ENCODE results near the gene RAD51AP2. TPM values are rescaled to one million over a fixed set of nuclear protein-coding genes. Genes with fewer than 3 reads are reported as not detected.

The RAD51AP2 gene
- polyA plus RNA-seq, 3 donors from 2014 or later = not detected

- peaks cover 0 to 1% (median 0%) of the 10 kb centered on the region in 3 donors for H3K36me3 Mint-ChIP-seq
- no peak overlapping the region for H3K27ac Mint-ChIP-seq
- no peak for DNase-seq
- peaks cover 3 to 22% (median 15%) of the 10 kb centered on the region in 6 donors for H3K9me3 Mint-ChIP-seq
- H3K27me3 Mint-ChIP-seq (ENCODE audit: low read depth in 3 of 3) = peaks cover 9 to 15% (median 11%) of the 10 kb centered on the region in 3 donors
- H3K4me3 Mint-ChIP-seq = no peak overlapping the region
- no peaks in the 10 kb centered on the region for H3K4me1 Mint-ChIP-seq
Observed at GRCh38 chr2:17542471-17542870, 24.2 kb upstream of the RAD51AP2 start.

- Mint-ChIP-seq H3K27me3 (ENCODE audit: low read depth in 3 of 3) (peaks cover 9 to 16% (median 11%) of the 10 kb centered on the region in 3 donors), H3K9me3 (peaks cover 3 to 22% (median 17%) of the 10 kb centered on the region in 6 donors), H3K27ac (no peak overlapping the region), H3K4me1 (no peaks in the 10 kb centered on the region), H3K4me3 (no peak overlapping the region), H3K36me3 (peaks cover 0 to 3% (median 0%) of the 10 kb centered on the region in 3 donors)
- DNase-seq = no peak
Observed at GRCh38 chr2:17541531-17541950, 23.3 kb upstream of the RAD51AP2 start.

GRCh38 chr2:17540813-17541530 is 22.7 kb upstream of the RAD51AP2 start:
- Mint-ChIP-seq H3K36me3 (peaks cover 0 to 3% (median 0%) of the 10 kb centered on the region in 3 donors), H3K4me3 (no peak overlapping the region), H3K27ac (no peak overlapping the region), H3K27me3 (ENCODE audit: low read depth in 3 of 3) (peaks cover 11 to 16% (median 11%) of the 10 kb centered on the region in 3 donors), H3K9me3 (peaks cover 3 to 24% (median 18%) of the 10 kb centered on the region in 6 donors), H3K4me1 (no peaks in the 10 kb centered on the region)
- no peak for DNase-seq

- H3K36me3 Mint-ChIP-seq = peaks cover 0 to 3% (median 0%) of the 10 kb centered on the region in 3 donors
- DNase-seq = no peak
- peaks cover 11 to 16% (median 11%) of the 10 kb centered on the region in 3 donors for H3K27me3 Mint-ChIP-seq (ENCODE audit: low read depth in 3 of 3)
- no peaks in the 10 kb centered on the region for H3K4me1 Mint-ChIP-seq
- H3K9me3 Mint-ChIP-seq = peaks cover 3 to 29% (median 18%) of the 10 kb centered on the region in 6 donors
- no peak within 1 kb of the TSS for H3K4me3 Mint-ChIP-seq
- H3K27ac Mint-ChIP-seq = no peak within 1 kb of the TSS
Observed at GRCh38 chr2:17540093-17540812, 22.0 kb upstream of the RAD51AP2 start, which contains the start of gene VSNL1. TSS of gene VSNL1 (plus strand) at chr2:17540696. CDS start at chr2:17592075, 51,379 bp downstream.

GRCh38 chr2:17539611-17540092 is 21.4 kb upstream of the RAD51AP2 start:
- H3K4me3 Mint-ChIP-seq = no peak overlapping the region
- DNase-seq = no peak
- no peaks in the 10 kb centered on the region for H3K4me1 Mint-ChIP-seq
- peaks cover 11 to 16% (median 11%) of the 10 kb centered on the region in 3 donors for H3K27me3 Mint-ChIP-seq (ENCODE audit: low read depth in 3 of 3)
- no peak overlapping the region for H3K27ac Mint-ChIP-seq
- peaks cover 3 to 32% (median 18%) of the 10 kb centered on the region in 6 donors for H3K9me3 Mint-ChIP-seq
- peaks cover 0 to 3% (median 0%) of the 10 kb centered on the region in 3 donors for H3K36me3 Mint-ChIP-seq

- peaks cover 3 to 32% (median 18%) of the 10 kb centered on the region in 6 donors for H3K9me3 Mint-ChIP-seq
- no peak for DNase-seq
- peaks cover 11 to 16% (median 11%) of the 10 kb centered on the region in 3 donors for H3K27me3 Mint-ChIP-seq (ENCODE audit: low read depth in 3 of 3)
- no peak overlapping the region for H3K27ac Mint-ChIP-seq
- H3K4me1 Mint-ChIP-seq = no peaks in the 10 kb centered on the region
- no peak overlapping the region for H3K4me3 Mint-ChIP-seq
- peaks cover 0 to 3% (median 0%) of the 10 kb centered on the region in 3 donors for H3K36me3 Mint-ChIP-seq
Observed at GRCh38 chr2:17538844-17539554, 20.8 kb upstream of the RAD51AP2 start.

- H3K27me3 Mint-ChIP-seq (ENCODE audit: low read depth in 3 of 3) = peaks cover 10 to 16% (median 11%) of the 10 kb centered on the region in 3 donors
- DNase-seq = no peak
- H3K4me3 Mint-ChIP-seq = no peak overlapping the region
- H3K4me1 Mint-ChIP-seq = no peaks in the 10 kb centered on the region
- peaks cover 3 to 32% (median 17%) of the 10 kb centered on the region in 6 donors for H3K9me3 Mint-ChIP-seq
- no peak overlapping the region for H3K27ac Mint-ChIP-seq
- H3K36me3 Mint-ChIP-seq = peaks cover 0 to 3% (median 0%) of the 10 kb centered on the region in 3 donors
Observed at GRCh38 chr2:17538022-17538843, 20.0 kb upstream of the RAD51AP2 start.

GRCh38 chr2:17536416-17536815 is 18.2 kb upstream of the RAD51AP2 start:
- Mint-ChIP-seq H3K4me1 (no peaks in the 10 kb centered on the region), H3K9me3 (peaks cover 0 to 29% (median 13%) of the 10 kb centered on the region in 6 donors), H3K4me3 (no peak overlapping the region), H3K36me3 (peaks cover 0 to 3% (median 0%) of the 10 kb centered on the region in 3 donors), H3K27ac (no peak overlapping the region), H3K27me3 (ENCODE audit: low read depth in 3 of 3) (peaks cover 9 to 16% (median 13%) of the 10 kb centered on the region in 3 donors)
- no peak for DNase-seq

- H3K27me3 Mint-ChIP-seq (ENCODE audit: low read depth in 3 of 3) = peaks cover 2 to 12% (median 10%) of the 10 kb centered on the region in 3 donors
- no peak overlapping the region for H3K27ac Mint-ChIP-seq
- H3K9me3 Mint-ChIP-seq = peaks cover 0 to 28% (median 5%) of the 10 kb centered on the region in 6 donors
- H3K4me1 Mint-ChIP-seq = no peaks in the 10 kb centered on the region
- H3K36me3 Mint-ChIP-seq = peaks cover 0 to 3% (median 0%) of the 10 kb centered on the region in 3 donors
- no peak overlapping the region for H3K4me3 Mint-ChIP-seq
- no peak for DNase-seq
Observed at GRCh38 chr2:17533546-17533945, 15.3 kb upstream of the RAD51AP2 start.

- H3K9me3 Mint-ChIP-seq = peaks cover 0 to 8% (median 0%) of the 10 kb centered on the region in 6 donors
- no peaks in the 10 kb centered on the region for H3K36me3 Mint-ChIP-seq
- peaks cover 0 to 2% (median 0%) of the 10 kb centered on the region in 3 donors for H3K27me3 Mint-ChIP-seq (ENCODE audit: low read depth in 3 of 3)
- H3K27ac Mint-ChIP-seq = no peak overlapping the region
- no peak overlapping the region for H3K4me3 Mint-ChIP-seq
- no peaks in the 10 kb centered on the region for H3K4me1 Mint-ChIP-seq
- DNase-seq = no peak
Observed at GRCh38 chr2:17529771-17530170, 11.5 kb upstream of the RAD51AP2 start.

- Mint-ChIP-seq H3K36me3 (no peaks in the 10 kb centered on the region), H3K4me1 (no peaks in the 10 kb centered on the region), H3K27me3 (ENCODE audit: low read depth in 3 of 3) (peaks cover 0 to 2% (median 0%) of the 10 kb centered on the region in 3 donors), H3K4me3 (no peak overlapping the region), H3K27ac (no peak overlapping the region), H3K9me3 (peaks cover 1 to 19% (median 5%) of the 10 kb centered on the region in 6 donors)
- DNase-seq = no peak
Observed at GRCh38 chr2:17522303-17522702, 4.1 kb upstream of the RAD51AP2 start.

GRCh38 chr2:17521621-17522020 is 3.4 kb upstream of the RAD51AP2 start:
- peaks cover 2 to 19% (median 5%) of the 10 kb centered on the region in 6 donors for H3K9me3 Mint-ChIP-seq
- H3K27me3 Mint-ChIP-seq (ENCODE audit: low read depth in 3 of 3) = peaks cover 0 to 2% (median 0%) of the 10 kb centered on the region in 3 donors
- H3K4me1 Mint-ChIP-seq = no peaks in the 10 kb centered on the region
- H3K36me3 Mint-ChIP-seq = no peaks in the 10 kb centered on the region
- no peak for DNase-seq
- H3K4me3 Mint-ChIP-seq = no peak overlapping the region
- no peak overlapping the region for H3K27ac Mint-ChIP-seq

Measured in immature natural killer cell (primary cell).